Type B pancreatic cell (in vitro differentiated cells): ENCODE measurements around the gene ATP5PB. TPM values are rescaled to one million over a fixed set of nuclear protein-coding genes. Genes with fewer than 3 reads are reported as not detected.

Source experiments
- DNase-seq: peaks from one replicate; pipeline ENCODE4 v3.0.0; 2021; ENCODE audit warnings: mixed read lengths; ENCODE audit not compliant: unreplicated experiment; ENCODE audit errors: extremely low spot score
- H3K27ac Mint-ChIP-seq: 2 replicates; pipeline ENCODE4 v1.8.0; 2021; ENCODE audit warnings: mild to moderate bottlenecking, mixed read lengths
- H3K27me3 Mint-ChIP-seq: 2 replicates; pipeline ENCODE4 v1.8.0; 2021; ENCODE audit warnings: mixed read lengths
- H3K36me3 Mint-ChIP-seq: 2 replicates; pipeline ENCODE4 v1.8.0; 2021; ENCODE audit warnings: mixed read lengths
- H3K4me1 Mint-ChIP-seq: one replicate; pipeline ENCODE4 v1.8.0; 2021; ENCODE audit warnings: mixed read lengths; ENCODE audit not compliant: unreplicated experiment
- H3K4me3 Mint-ChIP-seq: 2 replicates; pipeline ENCODE4 v1.8.0; 2021; ENCODE audit warnings: mild to moderate bottlenecking, mixed read lengths
- H3K9me3 Mint-ChIP-seq: 2 replicates; pipeline ENCODE4 v1.8.0; 2021; ENCODE audit warnings: mixed read lengths
- CTCF ChIP-seq: fragments of 200-600 bp; sonication (generic); conservative IDR thresholded peaks from 2 replicates; pipeline ENCODE4 v1.5.0; 2021; ENCODE audit warnings: antibody characterized with exemption, mild to moderate bottlenecking
- long read RNA-seq: library from polyadenylated mRNA; unstranded; transcript quantifications from one replicate; pipeline ENCODE4 v2.0.0, GENCODE V29; 2020
- total RNA-seq: library from RNA; stranded (reverse); gene quantifications from 2 replicates; pipeline ENCODE4 v1.2.1, GENCODE V29; 2021; ENCODE audit warnings: low replicate concordance

Gene ATP5PB
- total RNA-seq = 242 and 272 TPM in 2 replicates
- long read RNA-seq, transcript ATP5PB-201 (6 exons, 1,040 nt) = minor isoform, 11 of 942 reads
- long read RNA-seq, transcript ATP5PB-202 (7 exons, 3,156 nt) = major isoform, 911 of 942 reads
- long read RNA-seq, partial matches to known transcripts = 3 of 942 reads
- long read RNA-seq, other reads (novel, unspliced or antisense) = 17 of 942 reads

- peak; percentile 12 for TF ChIP-seq CTCF
- DNase-seq = peak; percentile 92
- Mint-ChIP-seq H3K4me3 (peak within 1 kb of the TSS; percentile 100), H3K36me3 (peaks cover 16% of the 10 kb centered on the region), H3K27ac (peak within 1 kb of the TSS; percentile 99), H3K27me3 (no peaks in the 10 kb centered on the region), H3K4me1 (peaks cover 38% of the 10 kb centered on the region), H3K9me3 (no peaks in the 10 kb centered on the region)
These were observed at the start of gene ATP5PB, which contains the start of gene WDR77 for GRCh38 chr1:111448918-111449702. TSS of gene ATP5PB (plus strand) at chr1:111449464. CDS start at chr1:111449542, 78 bp downstream. TSS of gene WDR77 (minus strand) at chr1:111449256. CDS start at chr1:111449169, 87 bp downstream.

GRCh38 chr1:111399792-111400610, 49.3 kb upstream of the ATP5PB start:
- Mint-ChIP-seq H3K9me3 (no peaks in the 10 kb centered on the region), H3K4me1 (no peaks in the 10 kb centered on the region), H3K4me3 (no peak overlapping the region), H3K27ac (no peak overlapping the region), H3K27me3 (peaks cover 11% of the 10 kb centered on the region), H3K36me3 (no peaks in the 10 kb centered on the region)
- no peak for DNase-seq
- TF ChIP-seq CTCF = peak; percentile 87

GRCh38 chr1:111402083-111402482, 47.2 kb upstream of the ATP5PB start:
- Mint-ChIP-seq H3K9me3 (no peaks in the 10 kb centered on the region), H3K27ac (no peak overlapping the region), H3K27me3 (peaks cover 7% of the 10 kb centered on the region), H3K4me1 (no peaks in the 10 kb centered on the region), H3K36me3 (no peaks in the 10 kb centered on the region), H3K4me3 (no peak overlapping the region)
- TF ChIP-seq CTCF = no peak
- no peak for DNase-seq

- H3K27me3 Mint-ChIP-seq = peaks cover 3% of the 10 kb centered on the region
- no peaks in the 10 kb centered on the region for H3K36me3 Mint-ChIP-seq
- DNase-seq = no peak
- H3K4me1 Mint-ChIP-seq = no peaks in the 10 kb centered on the region
- no peak overlapping the region for H3K27ac Mint-ChIP-seq
- H3K4me3 Mint-ChIP-seq = no peak overlapping the region
- no peaks in the 10 kb centered on the region for H3K9me3 Mint-ChIP-seq
- no peak for TF ChIP-seq CTCF
These were observed 44.7 kb upstream of the ATP5PB start for GRCh38 chr1:111404588-111404987.

GRCh38 chr1:111406321-111406768, 42.9 kb upstream of the ATP5PB start:
- Mint-ChIP-seq H3K27me3 (peaks cover 6% of the 10 kb centered on the region), H3K4me3 (no peak overlapping the region), H3K4me1 (no peaks in the 10 kb centered on the region), H3K9me3 (no peaks in the 10 kb centered on the region), H3K36me3 (no peaks in the 10 kb centered on the region), H3K27ac (no peak overlapping the region)
- no peak for DNase-seq
- TF ChIP-seq CTCF = no peak
